ENCODE measurements around the gene SS18L1.
A peak's percentile ranks its signal among the peaks of the same experiment; 100 is the strongest.

Gene SS18L1

GRCh38 chr20:62134735-62135231 lies 8.8 kb upstream of the SS18L1 start:
- no peak overlapping the region for H3K4me3 ChIP-seq (ENCODE audit: low read depth, low read length)
- DNase-seq (ENCODE audit: low read depth) = no peak
- TF ChIP-seq CTCF (IDR thresholded peaks at IDR 0.05; ENCODE audit: insufficient read depth, low read depth, low read length, missing control alignments) = no peak

- no peak for DNase-seq (ENCODE audit: low read depth)
- TF ChIP-seq CTCF (IDR thresholded peaks at IDR 0.05; ENCODE audit: insufficient read depth, low read depth, low read length, missing control alignments) = no peak
- no peak overlapping the region for H3K4me3 ChIP-seq (ENCODE audit: low read depth, low read length)
Measured at GRCh38 chr20:62135573-62136266, 7.8 kb upstream of the SS18L1 start.

GRCh38 chr20:62136283-62137091 lies 7.1 kb upstream of the SS18L1 start:
- H3K4me3 ChIP-seq (ENCODE audit: low read depth, low read length) = no peak overlapping the region
- peak; percentile 71 for TF ChIP-seq CTCF (IDR thresholded peaks at IDR 0.05; ENCODE audit: insufficient read depth, low read depth, low read length, missing control alignments)

DNA sequence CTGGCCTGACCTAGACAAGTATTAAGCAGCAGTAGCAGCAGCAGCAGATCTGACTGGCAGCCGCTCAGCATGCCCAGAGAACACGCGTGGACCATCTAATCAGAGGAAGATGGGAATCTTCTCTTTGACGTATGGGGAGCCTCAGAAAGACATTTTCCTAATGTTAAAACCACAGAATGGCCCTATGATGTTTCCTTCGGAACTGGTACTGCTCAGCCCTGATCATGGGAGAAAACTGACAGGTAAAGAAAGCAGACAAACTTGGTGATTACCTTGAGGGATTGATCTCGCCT lies 6.5 kb upstream of the SS18L1 start:
- no peak for DNase-seq (ENCODE audit: low read depth)
- no peak overlapping the region for H3K4me3 ChIP-seq (ENCODE audit: low read depth, low read length)
- no peak for TF ChIP-seq CTCF (IDR thresholded peaks at IDR 0.05; ENCODE audit: insufficient read depth, low read depth, low read length, missing control alignments)

More at GRCh38 chr20:62136283-62137091, 7.1 kb upstream of the SS18L1 start:
- peak; percentile 74 for DNase-seq (ENCODE audit: low read depth)

DNA sequence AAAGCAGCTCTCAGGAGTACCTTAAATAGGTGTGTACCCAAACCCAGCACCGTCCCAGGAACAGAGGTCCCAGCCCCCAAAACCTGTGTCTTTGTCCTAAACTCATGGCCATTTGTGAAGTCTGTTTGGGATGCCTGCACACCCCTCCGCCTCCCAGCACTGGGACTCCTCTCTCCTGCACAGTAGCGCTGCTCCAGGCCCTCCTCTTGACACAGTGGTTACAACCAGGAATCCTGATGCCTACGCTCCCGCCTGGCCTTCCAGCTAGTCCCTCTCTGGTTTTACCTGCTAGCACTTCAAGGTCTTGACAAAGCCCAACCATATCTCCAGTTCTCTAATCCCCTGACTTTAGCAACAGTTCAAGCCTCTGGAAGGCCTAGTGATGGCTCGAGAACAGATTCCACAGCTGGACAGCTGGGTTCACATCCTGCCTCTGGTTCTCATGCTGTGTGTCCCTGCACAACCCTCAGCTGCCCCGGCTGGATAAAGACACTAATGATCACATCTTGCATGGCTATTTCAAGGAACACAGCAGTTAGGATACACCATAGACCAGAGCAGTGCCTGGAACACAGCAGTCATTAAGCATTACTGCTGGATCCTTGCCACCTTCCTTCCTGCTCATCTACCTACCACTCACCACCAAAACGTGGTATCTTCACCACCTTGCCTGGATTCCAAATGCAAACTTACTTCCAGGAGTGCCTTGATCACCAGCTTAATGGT lies 5.9 kb upstream of the SS18L1 start:
- no peak for TF ChIP-seq CTCF (IDR thresholded peaks at IDR 0.05; ENCODE audit: insufficient read depth, low read depth, low read length, missing control alignments)
- no peak for DNase-seq (ENCODE audit: low read depth)
- H3K4me3 ChIP-seq (ENCODE audit: low read depth, low read length) = no peak overlapping the region

GRCh38 chr20:62138204-62138543 lies 5.4 kb upstream of the SS18L1 start:
- DNase-seq (ENCODE audit: low read depth) = no peak

More at GRCh38 chr20:62138204-62138543, 5.4 kb upstream of the SS18L1 start:
- TF ChIP-seq CTCF (IDR thresholded peaks at IDR 0.05; ENCODE audit: insufficient read depth, low read depth, low read length, missing control alignments) = no peak
- no peak overlapping the region for H3K4me3 ChIP-seq (ENCODE audit: low read depth, low read length)

Measured in GM12865 (cell line).